ENCODE data around the gene CRADD. TPM values are rescaled to one million over a fixed set of nuclear protein-coding genes. Genes with fewer than 3 reads are reported as not detected.
"Not testable (repeated sequence)": the region's sequence is repeated elsewhere in the genome, so short reads cannot be mapped to it uniquely, and the experiment has no call there.

The CRADD gene
- total and polyA plus RNA-seq, 2 of the 4 experiments (the other 2 are of a cell fraction) = 11.1 to 14.0 TPM

DNA sequence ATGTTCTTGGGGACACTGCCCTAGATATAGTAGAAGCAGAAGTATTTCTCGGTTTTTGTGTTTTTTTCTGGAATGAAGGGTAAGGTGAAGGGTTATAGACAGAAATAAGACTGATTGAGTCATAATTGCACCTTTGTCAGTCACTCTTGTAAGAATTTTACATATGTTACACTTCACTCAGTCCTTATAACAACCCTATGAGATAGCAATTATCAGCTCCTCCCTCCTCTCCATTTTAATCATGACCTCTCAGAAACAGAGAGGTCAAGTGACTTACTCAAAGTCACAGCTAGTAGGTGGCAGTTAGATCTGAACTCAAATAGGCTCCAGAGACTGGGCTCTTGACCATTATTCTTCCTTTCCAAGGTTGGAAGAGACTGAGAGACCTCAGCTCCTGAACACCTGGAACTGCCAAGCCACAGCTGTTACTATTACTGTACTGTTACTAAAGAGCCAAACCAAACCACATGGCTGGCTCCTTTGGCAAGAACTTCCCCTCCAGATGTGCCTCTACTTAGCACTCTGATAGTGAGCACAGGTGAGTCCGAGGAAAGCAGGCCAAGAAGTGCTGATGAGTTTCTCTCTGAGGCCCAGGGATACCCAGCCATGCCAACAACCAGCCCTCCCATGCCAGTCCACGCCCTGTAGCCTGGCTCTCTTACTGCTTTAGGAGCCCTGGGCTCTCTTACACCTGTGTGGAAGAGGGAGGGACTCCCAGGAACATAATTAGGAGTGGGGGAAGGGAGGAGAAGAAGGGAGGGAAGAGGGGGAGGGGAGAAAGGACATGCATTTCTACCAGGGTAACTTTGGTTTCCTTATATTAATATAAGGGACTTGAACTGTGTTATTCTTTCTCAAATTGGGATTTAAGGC lies 121.3 kb downstream of the CRADD start (continued):
- TF ChIP-seq POLR2A (IDR thresholded peaks at IDR 0.05; ENCODE audit: low read depth, low read length) (no peak), FOS (IDR thresholded peaks at IDR 0.05; ENCODE audit: low read depth, low read length) (no peak)

- H4K20me1 ChIP-seq (ENCODE audit: insufficient read depth, low read length); ATAC-seq (ENCODE audit: low read depth); H2BK5ac ChIP-seq (ENCODE audit: low read depth, low read length, poor library complexity, severe bottlenecking); H3K36me3 ChIP-seq (ENCODE audit: control insufficient read depth, insufficient read depth, low read length); H3K4ac ChIP-seq (ENCODE audit: low read depth, low read length); H4K5ac ChIP-seq (ENCODE audit: low read depth, low read length); H2BK120ac ChIP-seq (ENCODE audit: low read depth, low read length); dilution Hi-C loops (cut with HindIII; ENCODE audit: low sequenced_read_pairs, unreplicated experiment); H3K23ac ChIP-seq (ENCODE audit: low read depth, low read length); H3K9me3 ChIP-seq (ENCODE audit: control insufficient read depth, insufficient read depth, low read length); H2AK5ac ChIP-seq (ENCODE audit: low read depth, low read length); H3K27ac ChIP-seq (ENCODE audit: insufficient read depth, low read length); H3K14ac ChIP-seq (replicated peaks; ENCODE audit: low read depth, low read length); H2AFZ ChIP-seq (replicated peaks; ENCODE audit: low read length, poor library complexity); H2AK9ac ChIP-seq (replicated peaks; ENCODE audit: low read depth, low read length, poor library complexity); DNase-seq; in situ Hi-C loops (cut with MboI; ENCODE audit: low sequenced_read_pairs); H4K8ac ChIP-seq (ENCODE audit: low read depth in 2 of 2, low read length in 2 of 2); POLR2A ChIA-PET (ENCODE audit: unreplicated experiment); BruUV-seq (replicated peaks); H3K56ac ChIP-seq (ENCODE audit: extremely low read depth, insufficient read depth, low read length); H4K91ac ChIP-seq (ENCODE audit: insufficient read depth, low read depth, low read length); H3K4me3 ChIP-seq (ENCODE audit: insufficient read depth, low read depth, low read length); H3K9ac ChIP-seq (ENCODE audit: low read depth, low read length); CTCF ChIA-PET; intact Hi-C loops (cut with micrococcal nuclease); H3K4me2 ChIP-seq (ENCODE audit: low read depth, low read length); H2BK15ac ChIP-seq (ENCODE audit: low read depth, low read length); H3K18ac ChIP-seq (ENCODE audit: low read depth, low read length); H3K27me3 ChIP-seq (ENCODE audit: control insufficient read depth, insufficient read depth, low read length): not testable (repeated sequence)
- Histone ChIP-seq H3K79me1 (ENCODE audit: low read depth in 1 of 2, low read length in 2 of 2) (peaks cover 3 to 22% of the 10 kb centered on the region in 2 experiments; a peak in 3 of 4 replicates), H3K4me1 (ENCODE audit: control insufficient read depth, insufficient read depth, low read length) (peaks cover 12% of the 10 kb centered on the region), H3K9me1 (ENCODE audit: insufficient read depth, low read length) (peaks cover 16% of the 10 kb centered on the region), H2BK20ac (ENCODE audit: low read depth, low read length) (peak overlapping the region; percentile 23; the same call in 1 of the 2 replicates)
- WGBS, 2 experiments (ENCODE audit: extremely low coverage in 2 of 2, insufficient read length in 1 of 2) = 86% methylated on average over 1 of the region's 2 CpGs; no CpG with 5 or more reads in 1 of the 2 experiments
These were observed 124.5 kb downstream of the CRADD start for GRCh38 chr12:93801666-93802065.

Measured in IMR-90 (cell line).